H9 (cell line): ENCODE data around the gene TTF2. TPM values are rescaled to one million over a fixed set of nuclear protein-coding genes. Genes with fewer than 3 reads are reported as not detected.

ENCODE experiments used
- DNase-seq: peaks from one replicate; pipeline ENCODE4 v3.0.0-alpha.2; 2017
- H2AFZ ChIP-seq: one replicate; pipeline ENCODE4 v1.6.1; 2013; ENCODE audit warnings: mild to moderate bottlenecking, low read length, control low read depth, moderate library complexity
- H2AK5ac ChIP-seq: 2 replicates; pipeline ENCODE4 v1.6.1; 2013; ENCODE audit warnings: low read length, control low read depth, mixed read lengths; ENCODE audit not compliant: insufficient read length
- H2BK120ac ChIP-seq: one replicate; pipeline ENCODE4 v1.6.1; 2013; ENCODE audit warnings: low read depth, mild to moderate bottlenecking, low read length, control low read depth, inconsistent platforms; ENCODE audit not compliant: poor library complexity, severe bottlenecking
- H2BK12ac ChIP-seq: 2 replicates; pipeline ENCODE4 v1.6.1; 2013; ENCODE audit warnings: low read length, control low read depth, mixed read lengths, low read depth; ENCODE audit not compliant: insufficient read length
- H2BK15ac ChIP-seq: 2 replicates; pipeline ENCODE4 v1.6.1; 2013; ENCODE audit warnings: low read depth, low read length, control low read depth
- H2BK20ac ChIP-seq: one replicate; pipeline ENCODE4 v1.6.1; 2013; ENCODE audit warnings: low read depth, mild to moderate bottlenecking, low read length, control low read depth, inconsistent platforms; ENCODE audit not compliant: poor library complexity, severe bottlenecking
- H2BK5ac ChIP-seq: 2 replicates; pipeline ENCODE4 v1.6.1; 2013; ENCODE audit warnings: low read length, control low read depth, mixed read lengths; ENCODE audit not compliant: insufficient read length
- H3K14ac ChIP-seq: 2 replicates; pipeline ENCODE4 v1.6.1; 2013; ENCODE audit warnings: low read length, control low read depth; ENCODE audit not compliant: insufficient read depth
- H3K18ac ChIP-seq: 2 replicates; pipeline ENCODE4 v1.6.1; 2013; ENCODE audit warnings: low read depth, mild to moderate bottlenecking, mixed read lengths, low read length, control low read depth; ENCODE audit not compliant: insufficient read length
- H3K23ac ChIP-seq: 2 replicates; pipeline ENCODE4 v1.6.1; 2013; ENCODE audit warnings: low read length, control low read depth, mixed read lengths, low read depth; ENCODE audit not compliant: insufficient read length
- H3K23me2 ChIP-seq: 2 replicates; pipeline ENCODE4 v1.6.1; 2013; ENCODE audit warnings: low read depth, mild to moderate bottlenecking, mixed read lengths, low read length, control low read depth; ENCODE audit not compliant: insufficient read length, poor library complexity, severe bottlenecking
- H3K27ac ChIP-seq: 2 replicates; pipeline ENCODE4 v1.5.1; 2013; ENCODE audit warnings: low read length, control low read depth, mixed read lengths, low read depth; ENCODE audit not compliant: insufficient read length
- H3K27me3 ChIP-seq: 2 replicates; pipeline ENCODE4 v1.6.1; 2013; ENCODE audit warnings: low read length, control low read depth, inconsistent platforms; ENCODE audit not compliant: insufficient read depth
- H3K4ac ChIP-seq: 2 replicates; pipeline ENCODE4 v1.6.1; 2013; ENCODE audit warnings: low read depth, mild to moderate bottlenecking, control low read depth, inconsistent platforms, low read length, moderate library complexity
- H3K4me1 ChIP-seq: 2 replicates; pipeline ENCODE4 v1.6.1; 2013; ENCODE audit warnings: low read length, control low read depth, inconsistent platforms; ENCODE audit not compliant: insufficient read depth
- H3K4me2 ChIP-seq: 2 replicates; pipeline ENCODE4 v1.6.1; 2013; ENCODE audit warnings: low read length, control low read depth, mixed read lengths; ENCODE audit not compliant: insufficient read length, insufficient read depth
- H3K56ac ChIP-seq: 2 replicates; pipeline ENCODE4 v1.6.1; 2013; ENCODE audit warnings: low read depth, mild to moderate bottlenecking, mixed read lengths, low read length, control low read depth; ENCODE audit not compliant: insufficient read length
- H3K79me1 ChIP-seq: 2 replicates; pipeline ENCODE4 v1.6.1; 2013; ENCODE audit warnings: low read depth, mild to moderate bottlenecking, moderate library complexity, low read length, control low read depth, inconsistent platforms; ENCODE audit not compliant: insufficient read depth, poor library complexity, severe bottlenecking
- H3K79me2 ChIP-seq: 2 replicates; pipeline ENCODE4 v1.6.1; 2013; ENCODE audit warnings: low read length, control low read depth, inconsistent platforms; ENCODE audit not compliant: insufficient read depth
- H3K9ac ChIP-seq: 2 replicates; pipeline ENCODE4 v1.6.1; 2013; ENCODE audit warnings: low read length, control low read depth, mixed read lengths; ENCODE audit not compliant: insufficient read length; ENCODE audit errors: extremely low read depth
- H3K9me3 ChIP-seq: one replicate; pipeline ENCODE4 v1.6.1; 2013; ENCODE audit warnings: low read depth, low read length, inconsistent platforms; ENCODE audit not compliant: control insufficient read depth
- H3T11ph ChIP-seq: one replicate; pipeline ENCODE4 v1.6.1; 2013; ENCODE audit warnings: mild to moderate bottlenecking, low read length, control low read depth, inconsistent platforms
- H4K20me1 ChIP-seq: one replicate; pipeline ENCODE4 v1.6.1; 2013; ENCODE audit not compliant: control insufficient read depth, insufficient read length, insufficient read depth
- H4K5ac ChIP-seq: 2 replicates; pipeline ENCODE4 v1.6.1; 2013; ENCODE audit warnings: low read depth, mild to moderate bottlenecking, mixed read lengths, low read length, control low read depth; ENCODE audit not compliant: insufficient read length
- H4K8ac ChIP-seq: replicated peaks from 2 replicates; pipeline ENCODE4 v1.6.1; 2013; ENCODE audit warnings: low read length, control low read depth, mixed read lengths, low read depth; ENCODE audit not compliant: insufficient read length
- H4K91ac ChIP-seq: 2 replicates; pipeline ENCODE4 v1.6.1; 2013; ENCODE audit warnings: low read depth, mild to moderate bottlenecking, moderate library complexity, mixed read lengths, low read length, control low read depth; ENCODE audit not compliant: insufficient read length
- H3K27ac Mint-ChIP-seq, 3 experiments: 2 replicates in 2 of 3; 3 replicates in 1 of 3; pipeline ENCODE4 v1.8.0; 2020 to 2021; ENCODE audit warnings: mixed read lengths in 3 of 3, mild to moderate bottlenecking in 1 of 3, moderate library complexity in 1 of 3
- H3K27me3 Mint-ChIP-seq: 2 replicates; pipeline ENCODE4 v1.8.0; 2021; ENCODE audit warnings: low read depth, mild to moderate bottlenecking, moderate library complexity, mixed read lengths
- H3K36me3 Mint-ChIP-seq, 3 experiments: 2 replicates in 2 of 3; 3 replicates in 1 of 3; pipeline ENCODE4 v1.8.0; 2020 to 2021; ENCODE audit warnings: low read depth in 3 of 3, mixed read lengths in 3 of 3; ENCODE audit not compliant: insufficient read depth in 1 of 3
- H3K4me1 Mint-ChIP-seq, 2 experiments: 2 replicates each; pipeline ENCODE4 v1.8.0; 2020; ENCODE audit warnings: mixed read lengths in 2 of 2
- H3K4me3 Mint-ChIP-seq, 2 experiments: 2 replicates in 1 of 2; 3 replicates in 1 of 2; pipeline ENCODE4 v1.8.0; 2020 to 2021; ENCODE audit warnings: mild to moderate bottlenecking in 2 of 2, mixed read lengths in 2 of 2, moderate library complexity in 1 of 2
- H3K9me3 Mint-ChIP-seq, 2 experiments: 2 replicates in 1 of 2; 3 replicates in 1 of 2; pipeline ENCODE4 v1.8.0; 2020; ENCODE audit warnings: mild to moderate bottlenecking in 2 of 2, mixed read lengths in 2 of 2, moderate library complexity in 1 of 2
- WGBS: extraction: QIAGEN DNeasy Blood & Tissue Kit; methylation state at CpG from one replicate; pipeline ENCODE4 v1.1.7; 2013; ENCODE audit warnings: missing lambda C conversion rate, low lambda C conversion rate, mixed read lengths; ENCODE audit not compliant: insufficient read length; ENCODE audit errors: extremely low coverage; 5-methylcytosine and 5-hydroxymethylcytosine counted together
- total RNA-seq: library from RNA; stranded (reverse); gene quantifications from 2 replicates; pipeline ENCODE4 v1.2.1, GENCODE V29; 2021
- TF ChIP-seq, protein P1 (sequence below): fragments of 200-600 bp; sonication (generic); conservative IDR thresholded peaks from 3 replicates; pipeline ENCODE4 v1.8.0; 2021; ENCODE audit warnings: antibody characterized with exemption, mild to moderate bottlenecking

TTF2 gene
- total RNA-seq, 1 experiment from 2014 or later, result 86.4 TPM

- no peak overlapping the region for H2BK20ac ChIP-seq
- Mint-ChIP-seq H3K9me3 (no peaks in the 10 kb centered on the region), H3K4me1 (no peaks in the 10 kb centered on the region), H3K27me3 (no peaks in the 10 kb centered on the region), H3K36me3 (no peaks in the 10 kb centered on the region), H3K4me3 (no peak overlapping the region), H3K27ac (no peak overlapping the region)
- H3K27me3 ChIP-seq, result no peaks in the 10 kb centered on the region
- no peak overlapping the region for H2BK12ac ChIP-seq
- no peak overlapping the region for H3K56ac ChIP-seq
- H3K4me1 ChIP-seq, result no peaks in the 10 kb centered on the region
- H3K79me1 ChIP-seq, result no peaks in the 10 kb centered on the region
- H3T11ph ChIP-seq, result no peak overlapping the region
- no peak overlapping the region for H3K23ac ChIP-seq
- no peak overlapping the region for H3K4me2 ChIP-seq
- H2BK5ac ChIP-seq, result no peak overlapping the region
- H3K23me2 ChIP-seq, result no peaks in the 10 kb centered on the region
- H4K20me1 ChIP-seq, result no peaks in the 10 kb centered on the region
- no CpG with 5 or more reads among the region's 6 CpGs for WGBS
- H3K79me2 ChIP-seq, result no peaks in the 10 kb centered on the region
- H3K14ac ChIP-seq, result no peak overlapping the region
- H3K27ac ChIP-seq, result no peak overlapping the region
- TF ChIP-seq, protein P1, sequence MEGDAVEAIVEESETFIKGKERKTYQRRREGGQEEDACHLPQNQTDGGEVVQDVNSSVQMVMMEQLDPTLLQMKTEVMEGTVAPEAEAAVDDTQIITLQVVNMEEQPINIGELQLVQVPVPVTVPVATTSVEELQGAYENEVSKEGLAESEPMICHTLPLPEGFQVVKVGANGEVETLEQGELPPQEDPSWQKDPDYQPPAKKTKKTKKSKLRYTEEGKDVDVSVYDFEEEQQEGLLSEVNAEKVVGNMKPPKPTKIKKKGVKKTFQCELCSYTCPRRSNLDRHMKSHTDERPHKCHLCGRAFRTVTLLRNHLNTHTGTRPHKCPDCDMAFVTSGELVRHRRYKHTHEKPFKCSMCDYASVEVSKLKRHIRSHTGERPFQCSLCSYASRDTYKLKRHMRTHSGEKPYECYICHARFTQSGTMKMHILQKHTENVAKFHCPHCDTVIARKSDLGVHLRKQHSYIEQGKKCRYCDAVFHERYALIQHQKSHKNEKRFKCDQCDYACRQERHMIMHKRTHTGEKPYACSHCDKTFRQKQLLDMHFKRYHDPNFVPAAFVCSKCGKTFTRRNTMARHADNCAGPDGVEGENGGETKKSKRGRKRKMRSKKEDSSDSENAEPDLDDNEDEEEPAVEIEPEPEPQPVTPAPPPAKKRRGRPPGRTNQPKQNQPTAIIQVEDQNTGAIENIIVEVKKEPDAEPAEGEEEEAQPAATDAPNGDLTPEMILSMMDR, result no peak
- no peak overlapping the region for H3K4ac ChIP-seq
- no peak overlapping the region for H2BK120ac ChIP-seq
- no peak overlapping the region for H2AFZ ChIP-seq
- H4K5ac ChIP-seq, result no peak overlapping the region
- H4K8ac ChIP-seq, result no peak overlapping the region
- no peak overlapping the region for H4K91ac ChIP-seq
- H3K18ac ChIP-seq, result no peak overlapping the region
- H2AK5ac ChIP-seq, result no peak overlapping the region
- H2BK15ac ChIP-seq, result no peak overlapping the region
- no peaks in the 10 kb centered on the region for H3K9me3 ChIP-seq
- H3K9ac ChIP-seq, result no peak overlapping the region
- no peak for DNase-seq
Observed at GRCh38 chr1:117026361-117026760, 33.8 kb upstream of the TTF2 start.
